Muscle layer of duodenum (tissue), 2 donors: ENCODE measurements around the gene GLIS1.

Experiments used
- H3K27ac ChIP-seq: one replicate; pipeline ENCODE4 v1.7.0; 2013; ENCODE audit warnings: mild to moderate bottlenecking, low read length
- H3K27me3 ChIP-seq: one replicate; pipeline ENCODE4 v1.7.0; 2013; ENCODE audit warnings: low read depth, mild to moderate bottlenecking, control low read depth, low read length
- H3K36me3 ChIP-seq, 2 donors: one replicate each; pipeline ENCODE4 v1.7.0; 2013; ENCODE audit warnings: low read length in 2 of 2, control low read depth in 1 of 2, mild to moderate bottlenecking in 1 of 2; ENCODE audit not compliant: insufficient read depth in 2 of 2, control insufficient read depth in 1 of 2
- H3K4me1 ChIP-seq, 2 donors: one replicate each; pipeline ENCODE4 v1.7.0; 2013; ENCODE audit warnings: low read length in 2 of 2, mild to moderate bottlenecking in 2 of 2, control low read depth in 1 of 2, moderate library complexity in 1 of 2; ENCODE audit not compliant: insufficient read depth in 2 of 2, control insufficient read depth in 1 of 2
- H3K4me3 ChIP-seq, 2 donors: one replicate each; pipeline ENCODE4 v1.7.0; 2013; ENCODE audit warnings: low read length in 2 of 2, low read depth in 1 of 2, mild to moderate bottlenecking in 1 of 2
- H3K9me3 ChIP-seq, 2 donors: one replicate each; pipeline ENCODE4 v1.7.0; 2013; ENCODE audit warnings: low read length in 2 of 2, control low read depth in 1 of 2, mild to moderate bottlenecking in 1 of 2; ENCODE audit not compliant: control insufficient read depth in 1 of 2
- donor health status: healthy.

The GLIS1 gene

DNA sequence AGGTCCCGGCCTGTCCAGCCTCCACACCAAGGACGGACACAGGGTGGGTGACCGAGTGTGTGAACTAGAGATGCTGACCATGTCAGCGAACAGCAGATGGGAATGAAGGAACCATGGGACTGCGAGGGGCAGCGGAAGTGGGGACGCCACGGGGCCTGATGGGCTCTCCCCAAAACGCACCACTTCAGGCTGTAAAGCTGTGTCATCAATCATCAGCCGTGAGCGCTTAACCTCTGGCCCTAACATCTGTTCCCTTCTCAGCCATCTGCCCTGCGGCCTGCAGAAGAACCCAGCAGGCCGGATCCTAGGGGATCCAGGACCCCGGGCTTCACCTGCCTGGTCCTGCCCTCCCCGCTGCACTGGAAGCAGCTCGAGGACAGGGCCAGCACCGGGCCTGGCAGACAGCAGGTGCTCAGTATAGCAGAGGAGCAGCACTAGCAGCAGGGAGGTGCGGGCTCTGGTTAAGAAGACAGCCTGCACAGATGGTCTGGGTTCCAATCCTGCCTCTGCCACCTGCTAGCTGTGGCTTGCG, 221.1 kb downstream of the GLIS1 start:
- H3K4me1 ChIP-seq = no peaks in the 10 kb centered on the region
- no peaks in the 10 kb centered on the region for H3K27me3 ChIP-seq
- no peak overlapping the region for H3K4me3 ChIP-seq
- no peaks in the 10 kb centered on the region for H3K36me3 ChIP-seq
- no peaks in the 10 kb centered on the region for H3K9me3 ChIP-seq
- no peak overlapping the region for H3K27ac ChIP-seq

DNA sequence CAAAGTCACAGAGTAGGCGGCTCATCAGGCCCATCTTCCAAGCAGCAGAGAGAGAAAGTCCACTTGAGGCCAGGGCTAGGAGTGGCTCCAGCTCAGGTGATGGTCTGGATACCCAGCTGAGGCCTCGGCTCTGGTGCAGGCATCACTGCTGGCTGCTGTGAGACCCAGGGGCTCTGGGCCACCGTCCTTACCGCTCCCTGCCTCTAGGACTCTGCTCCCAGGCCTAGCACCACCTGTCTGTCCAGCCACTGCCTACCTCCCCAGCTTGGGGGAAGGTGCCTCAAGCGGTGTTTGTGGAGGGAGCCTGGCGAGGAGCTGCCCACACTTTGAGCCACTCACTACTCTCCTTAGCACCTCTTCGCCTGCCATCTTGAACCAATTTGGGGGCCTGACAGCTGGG, 221.9 kb downstream of the GLIS1 start:
- H3K4me1 ChIP-seq = no peaks in the 10 kb centered on the region
- no peaks in the 10 kb centered on the region for H3K36me3 ChIP-seq
- H3K27me3 ChIP-seq = no peaks in the 10 kb centered on the region
- no peak overlapping the region for H3K27ac ChIP-seq
- no peak overlapping the region for H3K4me3 ChIP-seq
- no peaks in the 10 kb centered on the region for H3K9me3 ChIP-seq

GRCh38 chr1:53516181-53516580, 222.8 kb downstream of the GLIS1 start:
- no peaks in the 10 kb centered on the region for H3K4me1 ChIP-seq
- H3K27ac ChIP-seq = no peak overlapping the region
- H3K27me3 ChIP-seq = no peaks in the 10 kb centered on the region
- no peaks in the 10 kb centered on the region for H3K36me3 ChIP-seq
- H3K9me3 ChIP-seq = no peaks in the 10 kb centered on the region
- no peak overlapping the region for H3K4me3 ChIP-seq

GRCh38 chr1:53514436-53514835, 224.5 kb downstream of the GLIS1 start:
- no peaks in the 10 kb centered on the region for H3K9me3 ChIP-seq
- no peaks in the 10 kb centered on the region for H3K27me3 ChIP-seq
- H3K36me3 ChIP-seq = no peaks in the 10 kb centered on the region
- no peak overlapping the region for H3K27ac ChIP-seq
- no peaks in the 10 kb centered on the region for H3K4me1 ChIP-seq
- no peak overlapping the region for H3K4me3 ChIP-seq

DNA sequence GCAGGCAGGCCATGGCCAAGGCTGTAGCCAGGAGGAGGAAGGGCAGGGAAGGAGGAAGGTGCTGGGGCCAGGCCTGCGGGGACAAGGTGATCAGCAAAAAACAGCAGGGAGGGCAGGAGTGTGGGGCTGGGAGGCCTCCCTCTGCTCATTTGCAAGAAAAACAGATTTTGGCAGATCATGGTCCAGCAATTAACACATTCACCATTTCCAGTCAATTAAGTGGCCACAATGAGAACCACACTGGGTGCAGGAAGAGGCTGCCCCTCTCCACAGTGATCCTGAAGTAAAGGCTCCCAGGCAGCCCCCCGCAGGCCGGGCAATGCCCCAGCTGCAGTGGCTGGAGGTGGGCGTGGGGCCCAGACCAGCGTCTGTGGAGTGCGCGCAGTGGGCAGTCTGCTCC, 225.1 kb downstream of the GLIS1 start:
- no peaks in the 10 kb centered on the region for H3K36me3 ChIP-seq
- no peaks in the 10 kb centered on the region for H3K4me1 ChIP-seq
- H3K4me3 ChIP-seq = no peak overlapping the region
- no peaks in the 10 kb centered on the region for H3K9me3 ChIP-seq
- no peaks in the 10 kb centered on the region for H3K27me3 ChIP-seq
- no peak overlapping the region for H3K27ac ChIP-seq

GRCh38 chr1:53512807-53513755, 225.9 kb downstream of the GLIS1 start:
- Histone ChIP-seq H3K9me3 (no peaks in the 10 kb centered on the region), H3K36me3 (no peaks in the 10 kb centered on the region), H3K27ac (no peak overlapping the region), H3K4me1 (no peaks in the 10 kb centered on the region), H3K4me3 (no peak overlapping the region), H3K27me3 (no peaks in the 10 kb centered on the region)

- Histone ChIP-seq H3K4me3 (no peak overlapping the region), H3K9me3 (no peaks in the 10 kb centered on the region), H3K36me3 (no peaks in the 10 kb centered on the region), H3K27ac (no peak overlapping the region), H3K4me1 (no peaks in the 10 kb centered on the region), H3K27me3 (no peaks in the 10 kb centered on the region)
Observed at GRCh38 chr1:53511933-53512806, 226.8 kb downstream of the GLIS1 start.

GRCh38 chr1:53511323-53511932, 227.5 kb downstream of the GLIS1 start:
- Histone ChIP-seq H3K27me3 (no peaks in the 10 kb centered on the region), H3K4me1 (no peaks in the 10 kb centered on the region), H3K27ac (no peak overlapping the region), H3K36me3 (no peaks in the 10 kb centered on the region), H3K9me3 (no peaks in the 10 kb centered on the region), H3K4me3 (no peak overlapping the region)

DNA sequence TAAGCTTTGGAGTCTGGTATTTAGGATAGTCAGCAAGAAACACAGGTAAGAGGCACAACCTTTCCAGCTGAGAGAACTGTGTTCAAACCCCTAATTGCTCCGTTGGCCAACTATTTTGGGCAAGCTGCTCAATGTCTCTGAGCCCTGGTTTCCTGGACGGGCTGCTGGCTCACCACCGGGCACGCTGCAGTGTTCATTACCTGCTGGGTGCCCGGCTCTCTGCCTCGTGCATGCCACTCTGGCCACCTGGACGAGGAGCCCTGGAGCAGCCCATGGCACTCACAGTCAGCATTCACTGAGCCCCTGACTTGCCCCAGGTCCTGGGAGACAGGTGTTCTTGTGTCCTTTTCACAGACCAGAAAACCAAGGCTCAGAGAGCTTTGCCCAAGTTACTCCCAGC, 228.7 kb downstream of the GLIS1 start:
- Histone ChIP-seq H3K4me1 (no peaks in the 10 kb centered on the region), H3K4me3 (no peak overlapping the region), H3K27ac (no peak overlapping the region), H3K27me3 (no peaks in the 10 kb centered on the region), H3K9me3 (no peaks in the 10 kb centered on the region), H3K36me3 (no peaks in the 10 kb centered on the region)

DNA sequence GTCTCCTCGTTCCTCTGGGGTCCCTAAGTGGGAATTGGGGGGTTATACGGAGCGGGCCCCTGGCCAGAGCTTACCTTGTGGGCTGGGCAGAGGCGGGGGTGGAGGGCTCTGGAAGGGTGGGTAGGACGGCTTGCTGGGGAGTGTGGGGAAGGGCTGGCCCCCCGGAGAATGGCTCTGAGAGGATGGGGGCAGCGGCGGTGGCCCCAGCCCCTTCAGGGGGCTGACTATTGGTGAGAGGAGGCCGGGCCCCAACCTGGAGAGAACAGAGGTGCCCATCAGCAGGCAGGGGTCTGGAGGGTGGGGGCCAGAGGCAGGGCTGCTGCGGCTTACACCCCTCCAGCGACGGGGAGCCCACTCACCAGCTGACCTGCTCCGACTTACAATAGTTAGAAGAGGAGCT, 229.2 kb downstream of the GLIS1 start:
- Histone ChIP-seq H3K9me3 (no peaks in the 10 kb centered on the region), H3K27ac (no peak overlapping the region), H3K36me3 (no peaks in the 10 kb centered on the region), H3K27me3 (no peaks in the 10 kb centered on the region), H3K4me1 (no peaks in the 10 kb centered on the region), H3K4me3 (no peak overlapping the region)
